Activated CD8-positive, alpha-beta T cell treated with anti-CD3 and anti-CD28 coated beads for 36 hours (primary cell): ENCODE data around the gene ZNRF3. TPM values are rescaled to one million over a fixed set of nuclear protein-coding genes. Genes with fewer than 3 reads are reported as not detected.
"Not testable (repeated sequence)": the region's sequence is repeated elsewhere in the genome, so short reads cannot be mapped to it uniquely, and the experiment has no call there.

ENCODE experiments used
- ATAC-seq: fragments of 200-7000 bp; cut with Tn5 transposase; one replicate; pipeline ENCODE4 v1.10.0; 2021; ENCODE audit warnings: mild to moderate bottlenecking, moderate library complexity
- CTCF ChIA-PET: fragments of 350-600 bp; sonication (Branson Sonifier 250); formaldehyde crosslinking; loops from one replicate; lab custom pipeline; 2021; ENCODE audit warnings: antibody characterized with exemption; lab: Charles Lee
- POLR2A ChIA-PET: fragments of 350-600 bp; sonication (Branson Sonifier 250); formaldehyde crosslinking; loops from one replicate; lab custom pipeline; 2021; ENCODE audit warnings: antibody characterized with exemption; lab: Charles Lee
- DNase-seq: peaks from one replicate; pipeline ENCODE4 v3.0.0-alpha.2; 2020
- H3K27ac Mint-ChIP-seq: one replicate; pipeline ENCODE4 v1.8.0; 2021; ENCODE audit warnings: mild to moderate bottlenecking, mixed read lengths
- H3K27me3 Mint-ChIP-seq: one replicate; pipeline ENCODE4 v1.8.0; 2021; ENCODE audit warnings: mixed read lengths
- H3K36me3 Mint-ChIP-seq: one replicate; pipeline ENCODE4 v1.8.0; 2021; ENCODE audit warnings: low read depth, mixed read lengths
- H3K4me1 Mint-ChIP-seq: one replicate; pipeline ENCODE4 v1.8.0; 2021; ENCODE audit warnings: low read depth, mixed read lengths
- H3K4me3 Mint-ChIP-seq: one replicate; pipeline ENCODE4 v1.8.0; 2021; ENCODE audit warnings: mild to moderate bottlenecking, moderate library complexity, mixed read lengths
- H3K9me3 Mint-ChIP-seq: one replicate; pipeline ENCODE4 v1.8.0; 2021; ENCODE audit warnings: mixed read lengths
- CTCF ChIP-seq: fragments of 200-600 bp; IDR thresholded peaks from one replicate; pipeline ENCODE4 v1.8.0; 2022; ENCODE audit warnings: antibody characterized with exemption, mild to moderate bottlenecking
- intact Hi-C: fragments of 100-400 bp; cut with micrococcal nuclease; formaldehyde crosslinking; loops from one replicate; pipeline ENCODE4 v1.10.0; 2022
- total RNA-seq, 2 experiments: library from RNA; stranded (reverse); gene quantifications; one replicate each; pipeline ENCODE4 v1.2.3, GENCODE V29; 2021

Gene ZNRF3
- total RNA-seq, 2 experiments from 2014 or later, result 2.0 to 2.5 TPM

GRCh38 chr22:29002603-29003002 is 119.2 kb downstream of the ZNRF3 start:
- CTCF ChIA-PET, result interaction anchor here (1.3 kb wide), 1 partner anchor 39 kb away, joined by 3 read pairs; no protein-coding TSS in a partner anchor
- Mint-ChIP-seq H3K9me3 (no peaks in the 10 kb centered on the region), H3K27ac (no peak overlapping the region), H3K4me3 (no peak overlapping the region), H3K27me3 (peaks cover 22% of the 10 kb centered on the region), H3K36me3 (no peaks in the 10 kb centered on the region), H3K4me1 (peaks cover 6% of the 10 kb centered on the region)
- no peak for TF ChIP-seq CTCF
- ATAC-seq, result no peak
- intact Hi-C loops, result no loop called here
- POLR2A ChIA-PET, result no interaction called here
- no peak for DNase-seq

- DNase-seq (no peak), ATAC-seq (no peak)
- H3K9me3 Mint-ChIP-seq, result no peaks in the 10 kb centered on the region
- ChIA-PET POLR2A (no interaction called here), CTCF (no interaction called here)
- no peak for TF ChIP-seq CTCF
- peaks cover 27% of the 10 kb centered on the region for H3K27me3 Mint-ChIP-seq
- H3K36me3 Mint-ChIP-seq, result no peaks in the 10 kb centered on the region
- no peak overlapping the region for H3K27ac Mint-ChIP-seq
- no peak overlapping the region for H3K4me3 Mint-ChIP-seq
- peaks cover 6% of the 10 kb centered on the region for H3K4me1 Mint-ChIP-seq
- intact Hi-C loops, result no loop called here
Measured at GRCh38 chr22:29003552-29003951, 120.2 kb downstream of the ZNRF3 start.

- Mint-ChIP-seq H3K27me3 (peaks cover 27% of the 10 kb centered on the region), H3K4me1 (peaks cover 6% of the 10 kb centered on the region), H3K9me3 (no peaks in the 10 kb centered on the region), H3K27ac (no peak overlapping the region), H3K36me3 (no peaks in the 10 kb centered on the region), H3K4me3 (no peak overlapping the region)
- POLR2A ChIA-PET, result no interaction called here
- no peak for TF ChIP-seq CTCF
- ATAC-seq, result no peak
- DNase-seq, result no peak
- intact Hi-C loops, result no loop called here
- CTCF ChIA-PET, result interaction anchor here (0.6 kb wide), 1 partner anchor 28 kb away, joined by 3 read pairs; no protein-coding TSS in a partner anchor
Measured at GRCh38 chr22:29003975-29004646, 120.7 kb downstream of the ZNRF3 start.

GRCh38 chr22:29004647-29005371 is 121.4 kb downstream of the ZNRF3 start:
- peak; percentile 58 for ATAC-seq
- DNase-seq, result peak; percentile 4
- Mint-ChIP-seq H3K4me1 (peaks cover 6% of the 10 kb centered on the region), H3K27ac (no peak overlapping the region), H3K9me3 (no peaks in the 10 kb centered on the region), H3K27me3 (peaks cover 27% of the 10 kb centered on the region), H3K36me3 (no peaks in the 10 kb centered on the region), H3K4me3 (no peak overlapping the region)
- ChIA-PET POLR2A (no interaction called here), CTCF (interaction anchor here (0.6 to 1.6 kb wide), 4 partner anchors 10 to 241 kb away, joined by 3 to 6 read pairs (median 4); no protein-coding TSS in a partner anchor)
- intact Hi-C loops, result no loop called here
- no peak for TF ChIP-seq CTCF

GRCh38 chr22:29005754-29006153 is 122.4 kb downstream of the ZNRF3 start:
- H3K4me1 Mint-ChIP-seq, H3K4me3 Mint-ChIP-seq, intact Hi-C loops, DNase-seq, H3K9me3 Mint-ChIP-seq, H3K36me3 Mint-ChIP-seq, H3K27ac Mint-ChIP-seq, ATAC-seq, POLR2A ChIA-PET: not testable (repeated sequence)
- H3K27me3 Mint-ChIP-seq, result peaks cover 30% of the 10 kb centered on the region
- CTCF ChIA-PET, result interaction anchor here (1.4 to 1.6 kb wide), 3 partner anchors 9 to 240 kb away, joined by 3 to 6 read pairs (median 4); no protein-coding TSS in a partner anchor
